ENCODE data around the gene CSNK1D.

GRCh38 chr17:82277851-82278250 is 4.4 kb upstream of the CSNK1D start:
- no peak for TF ChIP-seq CTCF (conservative IDR thresholded peaks at IDR 0.05; ENCODE audit: low read length)
- TF ChIP-seq EZH2phosphoT487 (IDR thresholded peaks at IDR 0.05; ENCODE audit: borderline replicate concordance), result no peak
